IMR-90 (cell line): ENCODE measurements around the gene MSH2. TPM values are rescaled to one million over a fixed set of nuclear protein-coding genes. Genes with fewer than 3 reads are reported as not detected.

Experiments
- ATAC-seq: fragments of 200-7000 bp; cut with Tn5 transposase; 2 replicates; pipeline ENCODE4 v1.9.1; 2020; ENCODE audit warnings: low read depth, mild to moderate bottlenecking, moderate library complexity
- BruUV-seq: library from RNA; stranded (reverse); fragments of 400-500 nt; replicated peaks from 2 replicates; lab custom pipeline; 2021; lab: Mats Ljungman, UMichigan
- CTCF ChIA-PET: fragments of 300-600 bp; formaldehyde crosslinking; extraction: SDS; loops from one replicate; lab custom pipeline; 2021; ENCODE audit warnings: antibody characterized with exemption; lab: Yijun Ruan, JAX
- POLR2A ChIA-PET: fragments of 300-600 bp; sonication (Branson Sonifier 250); formaldehyde crosslinking; loops from one replicate; lab custom pipeline; 2022; ENCODE audit warnings: antibody characterized with exemption; ENCODE audit not compliant: unreplicated experiment; lab: Charles Lee
- DNase-seq: peaks from one replicate; pipeline ENCODE4 v3.0.0; 2013
- H2AFZ ChIP-seq: replicated peaks from 2 replicates; pipeline ENCODE3; 2013; ENCODE audit warnings: low read length, mild to moderate bottlenecking; ENCODE audit not compliant: poor library complexity
- H2AK5ac ChIP-seq: 2 replicates; pipeline ENCODE4 v1.6.1; 2013; ENCODE audit warnings: low read depth, low read length, inconsistent platforms
- H2AK9ac ChIP-seq: replicated peaks from 2 replicates; pipeline ENCODE3; 2013; ENCODE audit warnings: mild to moderate bottlenecking, low read depth, low read length, moderate library complexity; ENCODE audit not compliant: poor library complexity
- H2BK120ac ChIP-seq: 2 replicates; pipeline ENCODE4 v1.6.1; 2013; ENCODE audit warnings: low read depth, low read length, inconsistent platforms
- H2BK15ac ChIP-seq: 3 replicates; pipeline ENCODE4 v1.6.1; 2013; ENCODE audit warnings: low read depth, low read length, inconsistent platforms
- H2BK20ac ChIP-seq: 2 replicates; pipeline ENCODE4 v1.6.1; 2013; ENCODE audit warnings: low read depth, mild to moderate bottlenecking, inconsistent platforms, low read length, moderate library complexity
- H2BK5ac ChIP-seq: 2 replicates; pipeline ENCODE4 v1.6.1; 2013; ENCODE audit warnings: mild to moderate bottlenecking, low read depth, low read length, inconsistent platforms; ENCODE audit not compliant: poor library complexity, severe bottlenecking
- H3K14ac ChIP-seq: replicated peaks from 2 replicates; pipeline ENCODE4 v1.6.1; 2013; ENCODE audit warnings: low read depth, low read length, inconsistent platforms
- H3K18ac ChIP-seq: 2 replicates; pipeline ENCODE4 v1.6.1; 2013; ENCODE audit warnings: low read depth, low read length, control low read depth
- H3K23ac ChIP-seq: 2 replicates; pipeline ENCODE4 v1.6.1; 2013; ENCODE audit warnings: low read depth, low read length, inconsistent platforms
- H3K27ac ChIP-seq: 2 replicates; pipeline ENCODE4 v1.5.1; 2013; ENCODE audit warnings: mild to moderate bottlenecking, control low read depth, low read length; ENCODE audit not compliant: insufficient read depth
- H3K27me3 ChIP-seq: 2 replicates; pipeline ENCODE4 v1.6.1; 2013; ENCODE audit warnings: low read length; ENCODE audit not compliant: control insufficient read depth, insufficient read depth
- H3K36me3 ChIP-seq: 2 replicates; pipeline ENCODE4 v1.6.1; 2013; ENCODE audit warnings: low read length, mixed read lengths; ENCODE audit not compliant: control insufficient read depth, insufficient read depth
- H3K4ac ChIP-seq: 2 replicates; pipeline ENCODE4 v1.6.1; 2013; ENCODE audit warnings: low read depth, low read length, inconsistent platforms
- H3K4me1 ChIP-seq: 2 replicates; pipeline ENCODE4 v1.6.1; 2013; ENCODE audit warnings: low read length, mixed read lengths; ENCODE audit not compliant: control insufficient read depth, insufficient read depth
- H3K4me2 ChIP-seq: 2 replicates; pipeline ENCODE4 v1.6.1; 2013; ENCODE audit warnings: low read depth, mild to moderate bottlenecking, control low read depth, low read length, moderate library complexity
- H3K4me3 ChIP-seq: 2 replicates; pipeline ENCODE4 v1.5.1; 2013; ENCODE audit warnings: low read depth, mild to moderate bottlenecking, control low read depth, low read length, moderate library complexity; ENCODE audit not compliant: insufficient read depth
- H3K56ac ChIP-seq: 2 replicates; pipeline ENCODE4 v1.6.1; 2013; ENCODE audit warnings: low read length, inconsistent platforms; ENCODE audit not compliant: insufficient read depth; ENCODE audit errors: extremely low read depth
- H3K79me1 ChIP-seq, 2 experiments: 2 replicates each; pipeline ENCODE4 v1.6.1; 2013; ENCODE audit warnings: low read length in 2 of 2, inconsistent platforms in 1 of 2, low read depth in 1 of 2
- H3K9ac ChIP-seq: 2 replicates; pipeline ENCODE4 v1.6.1; 2013; ENCODE audit warnings: low read depth, low read length, control low read depth
- H3K9me1 ChIP-seq: 2 replicates; pipeline ENCODE4 v1.6.1; 2013; ENCODE audit warnings: low read length, inconsistent platforms; ENCODE audit not compliant: insufficient read depth
- H3K9me3 ChIP-seq: 2 replicates; pipeline ENCODE4 v1.6.1; 2013; ENCODE audit warnings: low read length; ENCODE audit not compliant: control insufficient read depth, insufficient read depth
- H4K20me1 ChIP-seq: 2 replicates; pipeline ENCODE4 v1.6.1; 2013; ENCODE audit warnings: low read length, inconsistent platforms; ENCODE audit not compliant: insufficient read depth
- H4K5ac ChIP-seq: 2 replicates; pipeline ENCODE4 v1.6.1; 2013; ENCODE audit warnings: mild to moderate bottlenecking, low read depth, low read length, control low read depth
- H4K8ac ChIP-seq, 2 experiments: 2 replicates each; pipeline ENCODE4 v1.6.1; 2013; ENCODE audit warnings: low read depth in 2 of 2, low read length in 2 of 2, control low read depth in 1 of 2, inconsistent platforms in 1 of 2
- H4K91ac ChIP-seq: 2 replicates; pipeline ENCODE4 v1.6.1; 2013; ENCODE audit warnings: low read depth, low read length, inconsistent platforms; ENCODE audit not compliant: insufficient read depth
- CHD1 ChIP-seq: IDR thresholded peaks from 2 replicates; pipeline ENCODE4 v1.6.1; 2012; ENCODE audit warnings: low read depth, low read length, improper control_type of control experiment
- FOS ChIP-seq: fragments of 150-350 bp; IDR thresholded peaks from 2 replicates; pipeline ENCODE4 v1.6.1; 2016; ENCODE audit warnings: low read depth, low read length
- MAFK ChIP-seq: IDR thresholded peaks from 2 replicates; pipeline ENCODE4 v1.6.1; 2012; ENCODE audit warnings: low read depth, low read length, improper control_type of control experiment
- MAZ ChIP-seq: IDR thresholded peaks from 2 replicates; pipeline ENCODE4 v1.6.1; 2012; ENCODE audit warnings: low read depth, mild to moderate bottlenecking, low read length, improper control_type of control experiment, moderate library complexity, borderline replicate concordance
- USF2 ChIP-seq: fragments of 150-350 bp; IDR thresholded peaks from 2 replicates; pipeline ENCODE4 v1.6.1; 2017; ENCODE audit warnings: mild to moderate bottlenecking, antibody characterized with exemption, low read length, low read depth
- WGBS, 2 experiments: methylation state at CpG; one replicate each; pipeline versions ENCODE4 v1.1.5 to v1.1.7; 2013; ENCODE audit warnings: missing lambda C conversion rate in 2 of 2; ENCODE audit not compliant: insufficient read length in 1 of 2; ENCODE audit errors: extremely low coverage in 2 of 2; 5-methylcytosine and 5-hydroxymethylcytosine counted together
- dilution Hi-C: fragments of 300-500 bp; cut with HindIII; formaldehyde crosslinking; loops from one replicate; pipeline ENCODE4 v1.14.3; 2018; ENCODE audit warnings: low sequenced_read_pairs; ENCODE audit not compliant: unreplicated experiment
- in situ Hi-C: fragments of 300-500 bp; cut with MboI; formaldehyde crosslinking; loops from 3 replicates; pipeline ENCODE4 v1.14.3; 2019; ENCODE audit warnings: low sequenced_read_pairs, inconsistent platforms, mixed read lengths
- intact Hi-C: fragments of 100-400 bp; cut with micrococcal nuclease; formaldehyde crosslinking; loops from 2 replicates; pipeline ENCODE4 v1.10.0; 2022
- polyA plus RNA-seq, 3 experiments: library from polyadenylated mRNA; depleted of rRNA; stranded (reverse); fragments of >200 nt; gene quantifications; 2 replicates each; pipeline ENCODE4 v1.2.3, GENCODE V29; 2012; ENCODE audit warnings: low replicate concordance in 1 of 3
- total RNA-seq: library from RNA; depleted of rRNA; stranded (reverse); fragments of >200 nt; gene quantifications from 2 replicates; pipeline ENCODE4 v1.2.3, GENCODE V29; 2012

Gene MSH2
- total and polyA plus RNA-seq, 2 of the 4 experiments (the other 2 are of a cell fraction): 13.8 to 22.6 TPM

- H3K36me3 ChIP-seq: no peaks in the 10 kb centered on the region
- no peak overlapping the region for H2BK20ac ChIP-seq
- no peak overlapping the region for H3K18ac ChIP-seq
- H3K4me2 ChIP-seq: no peak overlapping the region
- H3K9me3 ChIP-seq: peaks cover 5% of the 10 kb centered on the region
- no peaks in the 10 kb centered on the region for H4K20me1 ChIP-seq
- no peak overlapping the region for H3K9ac ChIP-seq
- DNase-seq: no peak
- intact Hi-C loops (no loop called here), dilution Hi-C loops (no loop called here), in situ Hi-C loops (no loop called here)
- ChIA-PET POLR2A (no interaction called here), CTCF (no interaction called here)
- no peak overlapping the region for H2BK120ac ChIP-seq
- H4K5ac ChIP-seq: no peak overlapping the region
- BruUV-seq: no TSS peak
- H2AK5ac ChIP-seq: no peak overlapping the region
- H2AFZ ChIP-seq: no peak overlapping the region
- no peak for ATAC-seq
- no peak overlapping the region for H3K4me3 ChIP-seq
- H3K9me1 ChIP-seq: peaks cover 11% of the 10 kb centered on the region; the same call in 1 of the 2 replicates
- H3K56ac ChIP-seq: no peak overlapping the region
- WGBS, 2 experiments: no CpG with 5 or more reads among the region's 2 CpGs
- no peak overlapping the region for H4K8ac ChIP-seq
- no peak overlapping the region for H3K23ac ChIP-seq
- no peak overlapping the region for H2BK15ac ChIP-seq
- no peak overlapping the region for H2BK5ac ChIP-seq
- H3K79me1 ChIP-seq: no peaks in the 10 kb centered on the region
- no peak overlapping the region for H2AK9ac ChIP-seq
- H3K4me1 ChIP-seq: peaks cover 4% of the 10 kb centered on the region
- H3K4ac ChIP-seq: no peak overlapping the region
- H3K27me3 ChIP-seq: peaks cover 20% of the 10 kb centered on the region
- no peak for TF ChIP-seq FOS
- TF ChIP-seq CHD1: no peak
- no peak for TF ChIP-seq USF2
- no peak for TF ChIP-seq MAZ
- TF ChIP-seq MAFK: no peak
- no peak overlapping the region for H3K27ac ChIP-seq
- no peak overlapping the region for H3K14ac ChIP-seq
- no peak overlapping the region for H4K91ac ChIP-seq
These were observed 105.7 kb downstream of the MSH2 start for GRCh38 chr2:47508641-47509040.
